Progenitor cell of endocrine pancreas (in vitro differentiated cells): Measurements from ENCODE around the gene RUNX2. TPM values are rescaled to one million over a fixed set of nuclear protein-coding genes. Genes with fewer than 3 reads are reported as not detected.

ENCODE experiments used
- DNase-seq: peaks from one replicate; pipeline ENCODE4 v3.0.0; 2021; ENCODE audit warnings: low spot score; ENCODE audit not compliant: unreplicated experiment
- H3K27ac Mint-ChIP-seq: 2 replicates; pipeline ENCODE4 v1.8.0; 2021; ENCODE audit warnings: mild to moderate bottlenecking, moderate library complexity, mixed read lengths
- H3K27me3 Mint-ChIP-seq: 2 replicates; pipeline ENCODE4 v1.8.0; 2021; ENCODE audit warnings: mixed read lengths
- H3K36me3 Mint-ChIP-seq: 2 replicates; pipeline ENCODE4 v1.8.0; 2022; ENCODE audit warnings: mixed read lengths; ENCODE audit not compliant: insufficient read depth
- H3K4me1 Mint-ChIP-seq: 2 replicates; pipeline ENCODE4 v1.8.0; 2021; ENCODE audit warnings: low read depth, mixed read lengths
- H3K4me3 Mint-ChIP-seq: 2 replicates; pipeline ENCODE4 v1.8.0; 2021; ENCODE audit warnings: low read depth, mild to moderate bottlenecking, moderate library complexity, mixed read lengths
- H3K9me3 Mint-ChIP-seq: 2 replicates; pipeline ENCODE4 v1.8.0; 2021; ENCODE audit warnings: low read depth, mixed read lengths
- CTCF ChIP-seq: fragments of 200-600 bp; sonication (generic); IDR thresholded peaks from one replicate; pipeline ENCODE4 v1.5.0; 2021; ENCODE audit warnings: antibody characterized with exemption, mild to moderate bottlenecking; ENCODE audit not compliant: unreplicated experiment
- total RNA-seq: library from RNA; stranded (reverse); gene quantifications from 2 replicates; pipeline ENCODE4 v1.2.1, GENCODE V29; 2021

Gene RUNX2
- total RNA-seq, 1 donor from 2014 or later = 0.46 TPM

DNA sequence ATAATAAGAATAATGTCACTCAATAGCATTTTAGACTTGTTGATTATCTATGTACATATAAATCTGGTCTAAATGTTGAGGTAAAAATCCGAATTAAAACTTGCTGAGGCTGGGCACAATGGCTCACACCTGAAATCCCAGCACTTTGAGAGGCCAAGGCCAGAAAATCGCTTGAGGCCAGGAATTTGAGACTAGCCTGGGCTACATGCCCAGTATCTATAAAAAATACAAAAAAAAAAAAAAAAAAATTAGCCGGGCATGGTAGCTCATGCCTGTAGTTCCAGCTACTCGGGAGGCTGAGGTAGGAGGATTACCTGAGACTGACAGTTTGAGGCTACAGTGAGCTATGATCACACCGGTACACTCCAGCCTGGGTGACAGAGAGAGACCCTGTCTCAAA is 83.8 kb downstream of the RUNX2 start:
- no peak overlapping the region for H3K27ac Mint-ChIP-seq
- TF ChIP-seq CTCF = no peak
- no peak for DNase-seq
- H3K4me1 Mint-ChIP-seq = no peaks in the 10 kb centered on the region
- peaks cover 33% of the 10 kb centered on the region for H3K27me3 Mint-ChIP-seq
- no peak overlapping the region for H3K4me3 Mint-ChIP-seq
- H3K9me3 Mint-ChIP-seq = no peaks in the 10 kb centered on the region
- H3K36me3 Mint-ChIP-seq = no peaks in the 10 kb centered on the region

- Mint-ChIP-seq H3K27ac (no peak overlapping the region), H3K27me3 (peaks cover 60% of the 10 kb centered on the region), H3K36me3 (no peaks in the 10 kb centered on the region), H3K4me1 (peaks cover 7% of the 10 kb centered on the region), H3K4me3 (no peak overlapping the region), H3K9me3 (no peaks in the 10 kb centered on the region)
- TF ChIP-seq CTCF = no peak
- DNase-seq = no peak
These were observed 87.2 kb downstream of the RUNX2 start for GRCh38 chr6:45415315-45415714.

- Mint-ChIP-seq H3K27ac (no peak overlapping the region), H3K27me3 (peaks cover 66% of the 10 kb centered on the region), H3K4me1 (peaks cover 10% of the 10 kb centered on the region), H3K9me3 (no peaks in the 10 kb centered on the region), H3K4me3 (no peak overlapping the region), H3K36me3 (no peaks in the 10 kb centered on the region)
- no peak for TF ChIP-seq CTCF
- no peak for DNase-seq
These were observed 87.8 kb downstream of the RUNX2 start for GRCh38 chr6:45415788-45416518.

DNA sequence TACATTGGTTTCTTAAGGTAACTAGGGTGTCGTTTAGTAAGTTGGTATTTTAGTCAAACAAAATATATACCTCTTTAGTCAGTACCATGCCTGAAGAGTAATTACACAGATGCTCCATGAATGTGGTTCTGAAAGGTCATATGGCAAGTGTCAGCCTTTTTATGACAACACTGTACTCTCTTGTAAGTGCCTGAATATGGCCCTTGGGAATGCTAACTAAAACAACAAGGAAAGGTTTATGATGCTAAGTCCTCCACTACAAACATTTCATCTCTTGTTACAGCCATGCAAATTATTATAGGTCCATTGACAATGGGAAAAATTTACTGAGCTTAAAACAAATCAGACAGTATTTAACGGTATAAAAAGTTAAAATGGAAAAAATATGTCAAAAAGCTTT is 88.6 kb downstream of the RUNX2 start:
- Mint-ChIP-seq H3K4me1 (peaks cover 15% of the 10 kb centered on the region), H3K4me3 (no peak overlapping the region), H3K27ac (no peak overlapping the region), H3K27me3 (peaks cover 74% of the 10 kb centered on the region), H3K36me3 (no peaks in the 10 kb centered on the region), H3K9me3 (no peaks in the 10 kb centered on the region)
- no peak for TF ChIP-seq CTCF
- DNase-seq = no peak

DNA sequence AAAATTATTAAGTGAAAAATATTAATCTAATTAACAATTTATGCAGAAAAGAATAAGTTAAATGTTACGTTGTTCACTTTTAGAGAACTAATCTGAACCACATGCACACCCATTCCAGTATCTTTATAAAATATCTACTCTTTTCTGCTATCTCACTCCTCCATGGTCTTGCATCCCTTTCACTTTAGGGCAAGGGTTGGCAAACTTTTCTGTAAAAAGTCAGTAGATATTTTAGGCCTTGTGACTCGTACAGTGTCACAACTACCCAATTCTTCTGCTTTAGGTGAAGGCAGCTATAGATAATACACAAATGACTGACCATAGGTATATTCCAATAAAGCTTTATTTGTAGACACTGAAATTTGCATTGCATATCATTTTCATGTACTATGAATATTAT is 89.3 kb downstream of the RUNX2 start:
- DNase-seq = no peak
- TF ChIP-seq CTCF = no peak
- Mint-ChIP-seq H3K36me3 (no peaks in the 10 kb centered on the region), H3K4me3 (no peak overlapping the region), H3K27me3 (peaks cover 79% of the 10 kb centered on the region), H3K4me1 (peaks cover 17% of the 10 kb centered on the region), H3K27ac (no peak overlapping the region), H3K9me3 (no peaks in the 10 kb centered on the region)
